Measurements from ENCODE around the gene ENTREP3. TPM values are rescaled to one million over a fixed set of nuclear protein-coding genes. Genes with fewer than 3 reads are reported as not detected.
A peak's percentile ranks its signal among the peaks of the same experiment; 100 is the strongest.

ENTREP3 gene
- total and polyA plus RNA-seq, 11 donors, result 5.1 to 24.4 (median 12.8) TPM

DNA sequence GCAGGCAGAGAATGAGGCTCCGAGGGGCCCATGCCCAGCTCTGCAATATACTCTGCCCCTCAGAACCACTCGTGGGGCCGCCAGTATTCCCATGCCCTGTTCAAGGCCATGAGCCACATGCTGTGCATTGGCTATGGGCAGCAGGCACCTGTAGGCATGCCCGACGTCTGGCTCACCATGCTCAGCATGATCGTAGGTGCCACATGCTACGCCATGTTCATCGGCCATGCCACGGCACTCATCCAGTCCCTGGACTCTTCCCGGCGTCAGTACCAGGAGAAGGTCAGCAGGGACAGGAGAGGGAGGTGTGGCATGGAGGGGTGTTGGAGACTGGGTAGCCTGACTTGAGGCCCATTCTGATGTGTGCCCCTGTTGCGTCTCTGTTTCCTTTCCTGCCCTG lies 29.2 kb upstream of the ENTREP3 start:
- intact Hi-C loops (cut with DNase I), result no loop called here
- Histone ChIP-seq H3K27me3 (no peaks in the 10 kb centered on the region), H3K36me3 (no peaks in the 10 kb centered on the region), H3K4me1 (no peaks in the 10 kb centered on the region), H3K4me3 (no peak overlapping the region), H3K27ac (no peak overlapping the region), H3K9me3 (no peaks in the 10 kb centered on the region)
- ATAC-seq, result no peak
- no peak for TF ChIP-seq POLR2A (IDR thresholded peaks at IDR 0.05)
- no peak for DNase-seq
- WGBS, 4 donors, result 92 to 94% (median 93%) methylated on average over 12 of the region's 12 CpGs

DNA sequence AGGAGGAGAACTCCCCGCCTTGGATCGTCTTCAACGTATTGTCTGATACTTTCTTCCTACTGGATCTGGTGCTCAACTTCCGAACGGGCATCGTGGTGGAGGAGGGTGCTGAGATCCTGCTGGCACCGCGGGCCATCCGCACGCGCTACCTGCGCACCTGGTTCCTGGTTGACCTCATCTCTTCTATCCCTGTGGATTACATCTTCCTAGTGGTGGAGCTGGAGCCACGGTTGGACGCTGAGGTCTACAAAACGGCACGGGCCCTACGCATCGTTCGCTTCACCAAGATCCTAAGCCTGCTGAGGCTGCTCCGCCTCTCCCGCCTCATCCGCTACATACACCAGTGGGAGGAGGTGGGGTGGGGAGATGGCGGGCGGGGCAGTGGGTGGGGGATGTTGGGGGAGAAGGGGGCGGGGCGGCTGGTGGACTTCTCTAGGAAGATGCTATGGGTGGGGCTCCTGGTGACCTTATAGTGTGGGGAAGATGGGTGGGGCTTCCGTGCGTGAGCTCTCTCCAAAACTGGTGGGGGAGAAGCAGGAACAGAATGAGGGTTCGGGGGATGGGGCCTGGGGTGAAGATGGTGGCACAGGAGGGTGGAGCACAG lies 27.3 kb upstream of the ENTREP3 start:
- Histone ChIP-seq H3K9me3 (no peaks in the 10 kb centered on the region), H3K27me3 (no peaks in the 10 kb centered on the region), H3K4me3 (no peak overlapping the region), H3K27ac (no peak overlapping the region), H3K36me3 (no peaks in the 10 kb centered on the region), H3K4me1 (peaks cover 0 to 12% (median 9%) of the 10 kb centered on the region in 12 donors)
- WGBS, 4 donors, result 92 to 96% (median 96%) methylated on average over 27 to 29 of the region's 29 CpGs
- DNase-seq (no peak), ATAC-seq (no peak)
- intact Hi-C loops (cut with DNase I), result no loop called here
- no peak for TF ChIP-seq POLR2A (IDR thresholded peaks at IDR 0.05)
- TF ChIP-seq, protein P1, sequence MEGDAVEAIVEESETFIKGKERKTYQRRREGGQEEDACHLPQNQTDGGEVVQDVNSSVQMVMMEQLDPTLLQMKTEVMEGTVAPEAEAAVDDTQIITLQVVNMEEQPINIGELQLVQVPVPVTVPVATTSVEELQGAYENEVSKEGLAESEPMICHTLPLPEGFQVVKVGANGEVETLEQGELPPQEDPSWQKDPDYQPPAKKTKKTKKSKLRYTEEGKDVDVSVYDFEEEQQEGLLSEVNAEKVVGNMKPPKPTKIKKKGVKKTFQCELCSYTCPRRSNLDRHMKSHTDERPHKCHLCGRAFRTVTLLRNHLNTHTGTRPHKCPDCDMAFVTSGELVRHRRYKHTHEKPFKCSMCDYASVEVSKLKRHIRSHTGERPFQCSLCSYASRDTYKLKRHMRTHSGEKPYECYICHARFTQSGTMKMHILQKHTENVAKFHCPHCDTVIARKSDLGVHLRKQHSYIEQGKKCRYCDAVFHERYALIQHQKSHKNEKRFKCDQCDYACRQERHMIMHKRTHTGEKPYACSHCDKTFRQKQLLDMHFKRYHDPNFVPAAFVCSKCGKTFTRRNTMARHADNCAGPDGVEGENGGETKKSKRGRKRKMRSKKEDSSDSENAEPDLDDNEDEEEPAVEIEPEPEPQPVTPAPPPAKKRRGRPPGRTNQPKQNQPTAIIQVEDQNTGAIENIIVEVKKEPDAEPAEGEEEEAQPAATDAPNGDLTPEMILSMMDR (IDR thresholded peaks at IDR 0.05), result no peak

DNA sequence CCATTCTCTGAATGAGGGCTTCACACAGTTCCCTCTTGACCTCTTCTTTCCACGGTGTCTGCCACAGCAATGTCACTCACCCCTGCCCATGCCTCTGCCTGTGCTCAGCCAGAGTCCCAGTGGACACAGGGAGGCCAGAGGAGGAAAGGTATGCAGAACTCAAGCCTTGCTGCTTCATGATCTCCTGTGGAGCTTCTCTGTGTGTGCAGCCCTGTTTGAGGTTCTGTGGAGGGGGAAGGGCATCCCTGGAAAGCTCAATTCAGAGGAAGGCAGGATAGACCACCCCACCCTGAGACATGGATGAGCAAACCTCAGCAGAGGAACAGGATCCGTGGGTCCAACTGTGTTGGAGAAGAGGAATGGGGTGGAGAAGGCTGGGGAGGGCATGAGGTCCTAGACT lies 24.0 kb upstream of the ENTREP3 start:
- DNase-seq (no peak), ATAC-seq (no peak)
- intact Hi-C loops (cut with DNase I), result loop anchor here in 6 of 10 donors (2.0 to 5.0 kb wide), 2 partner anchors 26 to 43 kb away; partner anchors contain the start of gene RUSC1 (in 6 of the 6)
- peaks cover 0 to 22% (median 16%) of the 10 kb centered on the region in 12 donors for H3K4me1 ChIP-seq
- H3K36me3 ChIP-seq, result no peaks in the 10 kb centered on the region
- 76 to 94% (median 82%) methylated on average over 2 of the region's 2 CpGs for WGBS, 4 donors
- H3K27me3 ChIP-seq, result no peaks in the 10 kb centered on the region
- TF ChIP-seq POLR2A (IDR thresholded peaks at IDR 0.05), result no peak
- TF ChIP-seq, protein P1 (IDR thresholded peaks at IDR 0.05), result no peak
- no peak overlapping the region for H3K4me3 ChIP-seq
- no peak overlapping the region for H3K27ac ChIP-seq
- no peaks in the 10 kb centered on the region for H3K9me3 ChIP-seq

DNA sequence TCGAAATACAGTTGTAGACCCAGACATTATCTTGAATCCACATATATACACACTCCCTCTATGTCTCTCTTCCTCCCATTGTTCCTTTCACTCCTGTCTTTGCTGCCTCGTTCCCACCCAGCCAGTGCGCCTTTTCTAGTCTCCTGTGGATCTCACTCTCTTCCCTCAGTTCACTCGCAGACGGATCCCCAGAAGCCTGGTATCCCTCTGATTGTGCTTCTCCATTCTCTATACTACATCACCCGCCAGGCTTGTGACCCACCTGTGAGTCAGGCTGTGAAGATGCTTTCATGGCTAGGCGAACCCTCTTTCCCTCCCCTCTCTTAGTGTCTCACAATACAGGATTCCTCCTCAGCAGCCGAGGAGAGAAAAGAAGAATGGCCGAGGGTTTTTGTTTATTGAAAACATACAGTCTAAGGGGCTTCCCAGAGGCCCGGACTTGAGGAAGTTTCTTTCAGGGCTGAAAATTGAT lies 23.4 kb upstream of the ENTREP3 start:
- DNase-seq, result no peak
- Histone ChIP-seq H3K4me1 (peaks cover 0 to 26% (median 17%) of the 10 kb centered on the region in 12 donors), H3K27ac (no peak overlapping the region), H3K4me3 (peak overlapping the region in 2 of 12 donors; percentile 78 to 82), H3K9me3 (no peaks in the 10 kb centered on the region), H3K27me3 (no peaks in the 10 kb centered on the region), H3K36me3 (no peaks in the 10 kb centered on the region)
- TF ChIP-seq, protein P1 (IDR thresholded peaks at IDR 0.05), result no peak
- TF ChIP-seq POLR2A (IDR thresholded peaks at IDR 0.05), result no peak
- no peak for ATAC-seq
- 62 to 67% (median 65%) methylated on average over 10 of the region's 10 CpGs for WGBS, 4 donors
- intact Hi-C loops (cut with DNase I), result loop anchor here in 6 of 10 donors (2.0 to 5.0 kb wide), 2 partner anchors 26 to 44 kb away; partner anchors contain the start of gene RUSC1 (in 6 of the 6)

Data from heart left ventricle (tissue), 16 donors.